SK-N-SH (cell line): ENCODE results near the gene PYCR2.

Source experiments
- EP300 ChIP-seq, 2 experiments: IDR thresholded peaks; 2 replicates each; pipeline versions ENCODE4 v1.4.0 to v1.6.1; 2012; ENCODE audit warnings: borderline replicate concordance in 1 of 2, low read depth in 1 of 2, low read length in 1 of 2
- EZH2phosphoT487 ChIP-seq: fragments of 200-600 bp; sonication (generic); IDR thresholded peaks from 2 replicates; pipeline ENCODE4 v1.6.1; 2017; ENCODE audit warnings: low read depth, mixed run types, mild to moderate bottlenecking, antibody characterized with exemption, moderate library complexity, borderline replicate concordance
- FOXJ3 ChIP-seq: sonication (generic); formaldehyde crosslinking; IDR thresholded peaks from 2 replicates; pipeline ENCODE4 v1.5.1; 2020; ENCODE audit warnings: mild to moderate bottlenecking, missing genetic modification reagents
- MXI1 ChIP-seq: IDR thresholded peaks from 2 replicates; pipeline ENCODE4 v1.6.1; 2012; ENCODE audit warnings: mild to moderate bottlenecking, low read depth, low read length, improper control_type of control experiment
- NFIC ChIP-seq: IDR thresholded peaks from 2 replicates; pipeline ENCODE4 v1.4.0; 2012; ENCODE audit warnings: borderline replicate concordance
- RAD21 ChIP-seq: IDR thresholded peaks from 2 replicates; pipeline ENCODE4 v1.6.1; 2012; ENCODE audit warnings: mild to moderate bottlenecking, low read length
- RFX5 ChIP-seq: IDR thresholded peaks from 2 replicates; pipeline ENCODE4 v1.6.1; 2012; ENCODE audit warnings: mild to moderate bottlenecking, improper control_type of control experiment, low read length
- YY1 ChIP-seq: IDR thresholded peaks from 2 replicates; pipeline ENCODE4 v1.4.0; 2012; ENCODE audit warnings: low read depth, mild to moderate bottlenecking
- TF ChIP-seq, protein P1 (sequence below): fragments of 200-600 bp; sonication (generic); IDR thresholded peaks from 2 replicates; pipeline ENCODE4 v1.6.1; 2017; ENCODE audit warnings: antibody characterized with exemption, mild to moderate bottlenecking, moderate library complexity
- TF ChIP-seq, protein P2 (sequence below): IDR thresholded peaks from 2 replicates; pipeline ENCODE4 v1.6.1; 2012; ENCODE audit warnings: mild to moderate bottlenecking, low read depth, low read length, moderate library complexity

DNA sequence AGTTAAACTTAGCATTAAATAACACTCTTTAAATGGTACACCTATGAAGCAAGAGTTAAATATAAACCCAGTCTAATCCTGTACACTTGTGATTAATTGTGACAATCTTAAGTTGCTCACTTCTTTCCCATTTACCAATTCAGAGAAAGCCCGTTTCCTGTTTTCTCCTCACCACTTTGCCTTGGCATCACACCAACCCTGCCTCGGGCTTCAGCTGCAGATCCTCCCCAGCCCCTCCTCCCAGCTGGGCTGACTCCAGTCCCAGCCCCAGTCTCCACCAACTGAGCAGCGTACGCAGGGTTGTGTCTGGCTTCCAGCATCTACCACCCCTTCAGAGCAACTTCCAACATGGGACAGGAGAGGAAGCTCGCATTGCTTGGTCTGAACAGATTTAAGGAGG is 4.1 kb downstream of the PYCR2 start:
- TF ChIP-seq, protein P1, sequence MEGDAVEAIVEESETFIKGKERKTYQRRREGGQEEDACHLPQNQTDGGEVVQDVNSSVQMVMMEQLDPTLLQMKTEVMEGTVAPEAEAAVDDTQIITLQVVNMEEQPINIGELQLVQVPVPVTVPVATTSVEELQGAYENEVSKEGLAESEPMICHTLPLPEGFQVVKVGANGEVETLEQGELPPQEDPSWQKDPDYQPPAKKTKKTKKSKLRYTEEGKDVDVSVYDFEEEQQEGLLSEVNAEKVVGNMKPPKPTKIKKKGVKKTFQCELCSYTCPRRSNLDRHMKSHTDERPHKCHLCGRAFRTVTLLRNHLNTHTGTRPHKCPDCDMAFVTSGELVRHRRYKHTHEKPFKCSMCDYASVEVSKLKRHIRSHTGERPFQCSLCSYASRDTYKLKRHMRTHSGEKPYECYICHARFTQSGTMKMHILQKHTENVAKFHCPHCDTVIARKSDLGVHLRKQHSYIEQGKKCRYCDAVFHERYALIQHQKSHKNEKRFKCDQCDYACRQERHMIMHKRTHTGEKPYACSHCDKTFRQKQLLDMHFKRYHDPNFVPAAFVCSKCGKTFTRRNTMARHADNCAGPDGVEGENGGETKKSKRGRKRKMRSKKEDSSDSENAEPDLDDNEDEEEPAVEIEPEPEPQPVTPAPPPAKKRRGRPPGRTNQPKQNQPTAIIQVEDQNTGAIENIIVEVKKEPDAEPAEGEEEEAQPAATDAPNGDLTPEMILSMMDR: no peak
- TF ChIP-seq MXI1: peak; percentile 46
- peak; percentile 21; the same call in 1 of the 2 replicates for TF ChIP-seq RFX5
- TF ChIP-seq, protein P2, sequence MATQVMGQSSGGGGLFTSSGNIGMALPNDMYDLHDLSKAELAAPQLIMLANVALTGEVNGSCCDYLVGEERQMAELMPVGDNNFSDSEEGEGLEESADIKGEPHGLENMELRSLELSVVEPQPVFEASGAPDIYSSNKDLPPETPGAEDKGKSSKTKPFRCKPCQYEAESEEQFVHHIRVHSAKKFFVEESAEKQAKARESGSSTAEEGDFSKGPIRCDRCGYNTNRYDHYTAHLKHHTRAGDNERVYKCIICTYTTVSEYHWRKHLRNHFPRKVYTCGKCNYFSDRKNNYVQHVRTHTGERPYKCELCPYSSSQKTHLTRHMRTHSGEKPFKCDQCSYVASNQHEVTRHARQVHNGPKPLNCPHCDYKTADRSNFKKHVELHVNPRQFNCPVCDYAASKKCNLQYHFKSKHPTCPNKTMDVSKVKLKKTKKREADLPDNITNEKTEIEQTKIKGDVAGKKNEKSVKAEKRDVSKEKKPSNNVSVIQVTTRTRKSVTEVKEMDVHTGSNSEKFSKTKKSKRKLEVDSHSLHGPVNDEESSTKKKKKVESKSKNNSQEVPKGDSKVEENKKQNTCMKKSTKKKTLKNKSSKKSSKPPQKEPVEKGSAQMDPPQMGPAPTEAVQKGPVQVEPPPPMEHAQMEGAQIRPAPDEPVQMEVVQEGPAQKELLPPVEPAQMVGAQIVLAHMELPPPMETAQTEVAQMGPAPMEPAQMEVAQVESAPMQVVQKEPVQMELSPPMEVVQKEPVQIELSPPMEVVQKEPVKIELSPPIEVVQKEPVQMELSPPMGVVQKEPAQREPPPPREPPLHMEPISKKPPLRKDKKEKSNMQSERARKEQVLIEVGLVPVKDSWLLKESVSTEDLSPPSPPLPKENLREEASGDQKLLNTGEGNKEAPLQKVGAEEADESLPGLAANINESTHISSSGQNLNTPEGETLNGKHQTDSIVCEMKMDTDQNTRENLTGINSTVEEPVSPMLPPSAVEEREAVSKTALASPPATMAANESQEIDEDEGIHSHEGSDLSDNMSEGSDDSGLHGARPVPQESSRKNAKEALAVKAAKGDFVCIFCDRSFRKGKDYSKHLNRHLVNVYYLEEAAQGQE: no peak
- TF ChIP-seq RAD21: peak; percentile 34
- TF ChIP-seq NFIC: peak; percentile 83
- no peak for TF ChIP-seq EZH2phosphoT487
- TF ChIP-seq FOXJ3 (CRISPR knock-in tag): 0 out of 2 replicates have a peak, but pooled peaks have one; percentile 18
- TF ChIP-seq YY1: no peak
- TF ChIP-seq EP300 (IDR thresholded peaks at IDR 0.05; ENCODE audit: borderline replicate concordance in 1 of 2, low read depth in 1 of 2, low read length in 1 of 2): peak in 1 of 2 experiments; percentile 84; a peak in 2 of 4 replicates
